Liver (tissue), 9 donors: ENCODE data around the gene DIPK1C. TPM values are rescaled to one million over a fixed set of nuclear protein-coding genes. Genes with fewer than 3 reads are reported as not detected.
A peak's percentile ranks its signal among the peaks of the same experiment; 100 is the strongest.

ENCODE experiments used
- DNase-seq: peaks from one replicate; pipeline ENCODE4 v3.0.0-alpha.2; 2017; ENCODE audit warnings: low spot score
- H3K27ac ChIP-seq, 2 donors: one replicate each; pipeline ENCODE4 v1.7.0; 2013; ENCODE audit warnings: inconsistent platforms in 2 of 2, low read length in 2 of 2, control low read depth in 1 of 2, low read depth in 1 of 2, mild to moderate bottlenecking in 1 of 2
- H3K27me3 ChIP-seq, 4 donors: one replicate each; pipeline versions ENCODE4 v1.6.1 to v1.7.0; 2013; ENCODE audit warnings: low read length in 3 of 4, inconsistent platforms in 1 of 4, mild to moderate bottlenecking in 1 of 4, moderate library complexity in 1 of 4; ENCODE audit not compliant: control insufficient read depth in 4 of 4, insufficient read depth in 4 of 4
- H3K36me3 ChIP-seq, 4 donors: one replicate each; pipeline versions ENCODE4 v1.6.1 to v1.7.0; 2013; ENCODE audit warnings: low read length in 3 of 4, mild to moderate bottlenecking in 3 of 4, low read depth in 1 of 4, moderate library complexity in 1 of 4; ENCODE audit not compliant: control insufficient read depth in 4 of 4, insufficient read depth in 3 of 4
- H3K4me1 ChIP-seq, 4 donors: one replicate each; pipeline versions ENCODE4 v1.6.1 to v1.7.0; 2013; ENCODE audit warnings: low read length in 3 of 4, mild to moderate bottlenecking in 3 of 4, moderate library complexity in 1 of 4; ENCODE audit not compliant: control insufficient read depth in 4 of 4, insufficient read depth in 4 of 4
- H3K4me3 ChIP-seq, 3 donors: one replicate each; pipeline versions ENCODE4 v1.6.1 to v1.7.0; 2013; ENCODE audit warnings: low read length in 3 of 3, control low read depth in 1 of 3, low read depth in 1 of 3, mild to moderate bottlenecking in 1 of 3
- H3K9ac ChIP-seq, 2 donors: one replicate each; pipeline ENCODE4 v1.7.0; 2013; ENCODE audit warnings: low read length in 2 of 2, mild to moderate bottlenecking in 2 of 2, moderate library complexity in 2 of 2, control low read depth in 1 of 2, low read depth in 1 of 2
- H3K9me3 ChIP-seq, 4 donors: one replicate each; pipeline versions ENCODE4 v1.6.1 to v1.7.0; 2013; ENCODE audit warnings: low read length in 3 of 4; ENCODE audit not compliant: control insufficient read depth in 4 of 4
- EGR1 ChIP-seq, 2 donors: IDR thresholded peaks; 2 replicates each; pipeline ENCODE4 v1.6.1; 2016 to 2018; ENCODE audit warnings: antibody characterized with exemption in 2 of 2, low read depth in 2 of 2
- FOXA1 ChIP-seq: IDR thresholded peaks from 2 replicates; pipeline ENCODE4 v1.6.1; 2016; ENCODE audit warnings: antibody characterized with exemption
- FOXA2 ChIP-seq: IDR thresholded peaks from 2 replicates; pipeline ENCODE4 v1.6.1; 2016; ENCODE audit warnings: antibody characterized with exemption
- GABPA ChIP-seq, 2 donors: IDR thresholded peaks in 1 of 2; conservative IDR thresholded peaks in 1 of 2; 2 replicates each; pipeline ENCODE4 v1.6.1; 2016; ENCODE audit warnings: antibody characterized with exemption in 2 of 2, mild to moderate bottlenecking in 1 of 2, moderate library complexity in 1 of 2
- HNF4A ChIP-seq, 2 donors: conservative IDR thresholded peaks; 2 replicates each; pipeline ENCODE4 v1.6.1; 2016; ENCODE audit warnings: antibody characterized with exemption in 2 of 2, mild to moderate bottlenecking in 2 of 2
- NR2F2 ChIP-seq: IDR thresholded peaks from 2 replicates; pipeline ENCODE4 v1.6.1; 2016; ENCODE audit warnings: antibody characterized with exemption
- RXRA ChIP-seq, 2 donors: IDR thresholded peaks; 2 replicates each; pipeline ENCODE4 v1.6.1; 2017 to 2018; ENCODE audit warnings: antibody characterized with exemption in 2 of 2, mild to moderate bottlenecking in 1 of 2
- YY1 ChIP-seq: IDR thresholded peaks from 2 replicates; pipeline ENCODE4 v1.6.1; 2016; ENCODE audit warnings: antibody characterized with exemption, mild to moderate bottlenecking
- WGBS: extraction: QIAGEN DNeasy Blood & Tissue Kit; methylation state at CpG from one replicate; pipeline ENCODE4 v1.1.7; 2013; 5-methylcytosine and 5-hydroxymethylcytosine counted together
- polyA plus RNA-seq, 2 donors: library from polyadenylated mRNA; stranded (reverse) in 1 of 2; unstranded in 1 of 2; fragments of 200-250 nt in 1 of 2; fragments of >200 nt in 1 of 2; fragmentation: Nextera tagmentation in 1 of 2; extraction: Ambion mirVana in 1 of 2; gene quantifications; one replicate each; pipeline versions ENCODE4 v1.2.1 to v1.2.3, GENCODE V29; 2013 to 2015
- total RNA-seq, 2 donors: library from RNA; depleted of rRNA; stranded (reverse); fragments of >200 nt; gene quantifications; one replicate each; pipeline ENCODE4 v1.2.3, GENCODE V29; 2014
- TF ChIP-seq, protein P1 (sequence below): IDR thresholded peaks from 2 replicates; pipeline ENCODE4 v1.6.1; 2016; ENCODE audit warnings: antibody characterized with exemption
- TF ChIP-seq, protein P2 (sequence below): IDR thresholded peaks from 2 replicates; pipeline ENCODE4 v1.6.1; 2016; ENCODE audit warnings: antibody characterized with exemption
- TF ChIP-seq, protein P3 (sequence below): IDR thresholded peaks from 2 replicates; pipeline ENCODE4 v1.6.1; 2016; ENCODE audit warnings: antibody characterized with exemption, mild to moderate bottlenecking
- donor health status: healthy.
- donor health status: healthy.
- donor health status: healthy.
- donor health status: healthy.
- donor health status: healthy.

Gene DIPK1C
- total and polyA plus RNA-seq, 4 donors = 0.06 to 0.19 (median 0.08) TPM; not detected in 1

DNA sequence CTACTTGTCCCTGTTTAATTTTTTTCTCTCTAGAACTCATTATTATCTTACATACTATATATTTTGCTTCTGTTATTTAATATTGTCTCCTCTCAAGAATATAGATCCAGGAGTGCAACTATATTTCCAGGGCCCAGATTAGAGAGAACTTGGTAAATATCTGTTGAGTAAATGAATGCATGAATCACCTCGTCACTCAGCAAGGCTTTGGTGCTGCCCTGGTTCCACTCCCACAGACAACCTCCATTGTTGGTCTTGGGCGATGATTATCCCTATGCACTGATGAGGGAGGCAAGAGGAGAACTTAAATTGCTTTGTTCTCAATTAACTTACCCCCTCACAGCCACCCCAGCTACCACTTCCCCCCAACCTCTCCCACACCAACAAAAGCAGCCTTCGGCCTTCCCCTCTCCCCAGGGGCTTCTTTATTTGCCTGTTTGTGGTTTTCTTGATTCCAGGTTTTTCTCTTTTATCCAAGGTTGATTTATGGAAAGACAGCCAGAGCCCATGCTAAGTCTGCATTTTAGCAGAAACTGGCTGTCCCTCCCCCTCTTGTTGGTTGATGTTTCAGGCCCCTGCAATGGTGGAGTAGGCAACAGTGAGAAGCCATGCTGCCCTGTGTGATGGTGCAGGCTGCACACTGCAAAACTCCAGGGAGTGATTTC, 17.0 kb upstream of the DIPK1C start (continued):
- TF ChIP-seq EGR1 (IDR thresholded peaks at IDR 0.05; ENCODE audit: low read depth in 2 of 2) = no peak
- no peak for TF ChIP-seq YY1
- TF ChIP-seq HNF4A (conservative IDR thresholded peaks at IDR 0.05) = no peak
- no peak for TF ChIP-seq FOXA2
- TF ChIP-seq FOXA1 = no peak
- TF ChIP-seq, protein P1, sequence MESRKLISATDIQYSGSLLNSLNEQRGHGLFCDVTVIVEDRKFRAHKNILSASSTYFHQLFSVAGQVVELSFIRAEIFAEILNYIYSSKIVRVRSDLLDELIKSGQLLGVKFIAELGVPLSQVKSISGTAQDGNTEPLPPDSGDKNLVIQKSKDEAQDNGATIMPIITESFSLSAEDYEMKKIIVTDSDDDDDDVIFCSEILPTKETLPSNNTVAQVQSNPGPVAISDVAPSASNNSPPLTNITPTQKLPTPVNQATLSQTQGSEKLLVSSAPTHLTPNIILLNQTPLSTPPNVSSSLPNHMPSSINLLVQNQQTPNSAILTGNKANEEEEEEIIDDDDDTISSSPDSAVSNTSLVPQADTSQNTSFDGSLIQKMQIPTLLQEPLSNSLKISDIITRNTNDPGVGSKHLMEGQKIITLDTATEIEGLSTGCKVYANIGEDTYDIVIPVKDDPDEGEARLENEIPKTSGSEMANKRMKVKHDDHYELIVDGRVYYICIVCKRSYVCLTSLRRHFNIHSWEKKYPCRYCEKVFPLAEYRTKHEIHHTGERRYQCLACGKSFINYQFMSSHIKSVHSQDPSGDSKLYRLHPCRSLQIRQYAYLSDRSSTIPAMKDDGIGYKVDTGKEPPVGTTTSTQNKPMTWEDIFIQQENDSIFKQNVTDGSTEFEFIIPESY = no peak

DNA sequence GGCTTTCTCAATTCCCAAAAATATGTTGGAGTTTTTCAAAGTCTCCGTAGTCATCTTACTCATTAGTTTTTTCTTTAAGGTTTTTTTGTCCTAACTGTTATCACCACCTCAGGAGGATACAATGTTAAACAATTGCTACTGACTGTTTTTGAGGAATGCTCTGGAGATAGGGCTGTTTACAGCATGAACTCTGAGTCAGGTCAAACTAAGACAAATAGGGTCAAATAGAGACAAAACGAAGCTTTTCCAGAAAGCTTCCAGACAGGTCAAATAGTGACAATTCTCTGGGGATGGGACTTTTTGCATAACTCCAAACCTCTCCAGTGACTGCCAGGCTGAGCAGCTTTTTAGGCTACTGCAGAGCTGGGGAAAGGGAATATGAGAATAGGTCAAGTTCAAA, 15.2 kb upstream of the DIPK1C start:
- TF ChIP-seq GABPA (IDR thresholded peaks at IDR 0.05 in 1 of 2, conservative IDR thresholded peaks at IDR 0.05 in 1 of 2) (no peak), NR2F2 (peak; percentile 51), RXRA (IDR thresholded peaks at IDR 0.05) (peak; percentile 31 to 56)

DNA sequence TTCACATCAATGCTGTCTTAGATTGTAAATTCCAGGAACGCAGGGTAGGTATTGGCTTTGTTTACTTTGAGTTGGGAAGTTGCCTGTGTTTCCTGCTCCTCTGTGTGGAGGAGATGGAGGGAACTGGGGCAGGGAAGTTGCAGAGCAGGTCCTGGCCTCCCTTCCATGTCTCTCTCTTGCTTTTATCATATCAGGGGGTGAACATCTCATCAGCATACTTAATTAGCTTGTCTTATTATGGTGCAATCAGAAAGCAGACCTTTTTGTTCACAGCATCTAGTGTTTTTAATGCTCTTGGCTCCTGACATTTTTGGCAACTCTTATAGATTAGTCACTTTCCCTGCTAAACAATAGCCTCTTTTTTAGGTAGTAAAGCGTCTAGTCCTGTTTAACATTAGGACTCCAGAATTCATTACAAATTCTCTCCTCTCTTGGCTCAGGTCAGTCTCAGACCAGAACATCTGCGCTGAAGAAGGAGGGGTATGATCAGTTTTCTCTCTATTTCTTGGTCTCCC, 11.5 kb upstream of the DIPK1C start:
- H3K27me3 ChIP-seq = no peaks in the 10 kb centered on the region
- H3K27ac ChIP-seq = no peak overlapping the region
- H3K36me3 ChIP-seq = no peaks in the 10 kb centered on the region
- no peak overlapping the region for H3K9ac ChIP-seq
- no peak for DNase-seq
- no peaks in the 10 kb centered on the region for H3K4me1 ChIP-seq
- no peak overlapping the region for H3K4me3 ChIP-seq
- WGBS = 68% methylated on average over 3 of the region's 3 CpGs
- TF ChIP-seq, protein P2, sequence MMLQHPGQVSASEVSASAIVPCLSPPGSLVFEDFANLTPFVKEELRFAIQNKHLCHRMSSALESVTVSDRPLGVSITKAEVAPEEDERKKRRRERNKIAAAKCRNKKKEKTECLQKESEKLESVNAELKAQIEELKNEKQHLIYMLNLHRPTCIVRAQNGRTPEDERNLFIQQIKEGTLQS = no peak
- TF ChIP-seq, protein P3, sequence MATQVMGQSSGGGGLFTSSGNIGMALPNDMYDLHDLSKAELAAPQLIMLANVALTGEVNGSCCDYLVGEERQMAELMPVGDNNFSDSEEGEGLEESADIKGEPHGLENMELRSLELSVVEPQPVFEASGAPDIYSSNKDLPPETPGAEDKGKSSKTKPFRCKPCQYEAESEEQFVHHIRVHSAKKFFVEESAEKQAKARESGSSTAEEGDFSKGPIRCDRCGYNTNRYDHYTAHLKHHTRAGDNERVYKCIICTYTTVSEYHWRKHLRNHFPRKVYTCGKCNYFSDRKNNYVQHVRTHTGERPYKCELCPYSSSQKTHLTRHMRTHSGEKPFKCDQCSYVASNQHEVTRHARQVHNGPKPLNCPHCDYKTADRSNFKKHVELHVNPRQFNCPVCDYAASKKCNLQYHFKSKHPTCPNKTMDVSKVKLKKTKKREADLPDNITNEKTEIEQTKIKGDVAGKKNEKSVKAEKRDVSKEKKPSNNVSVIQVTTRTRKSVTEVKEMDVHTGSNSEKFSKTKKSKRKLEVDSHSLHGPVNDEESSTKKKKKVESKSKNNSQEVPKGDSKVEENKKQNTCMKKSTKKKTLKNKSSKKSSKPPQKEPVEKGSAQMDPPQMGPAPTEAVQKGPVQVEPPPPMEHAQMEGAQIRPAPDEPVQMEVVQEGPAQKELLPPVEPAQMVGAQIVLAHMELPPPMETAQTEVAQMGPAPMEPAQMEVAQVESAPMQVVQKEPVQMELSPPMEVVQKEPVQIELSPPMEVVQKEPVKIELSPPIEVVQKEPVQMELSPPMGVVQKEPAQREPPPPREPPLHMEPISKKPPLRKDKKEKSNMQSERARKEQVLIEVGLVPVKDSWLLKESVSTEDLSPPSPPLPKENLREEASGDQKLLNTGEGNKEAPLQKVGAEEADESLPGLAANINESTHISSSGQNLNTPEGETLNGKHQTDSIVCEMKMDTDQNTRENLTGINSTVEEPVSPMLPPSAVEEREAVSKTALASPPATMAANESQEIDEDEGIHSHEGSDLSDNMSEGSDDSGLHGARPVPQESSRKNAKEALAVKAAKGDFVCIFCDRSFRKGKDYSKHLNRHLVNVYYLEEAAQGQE = no peak
- H3K9me3 ChIP-seq = no peaks in the 10 kb centered on the region

More for the DNA sequence above, 15.2 kb upstream of the DIPK1C start:
- Histone ChIP-seq H3K36me3 (no peaks in the 10 kb centered on the region), H3K9me3 (no peaks in the 10 kb centered on the region), H3K4me1 (no peaks in the 10 kb centered on the region), H3K4me3 (no peak overlapping the region), H3K27me3 (no peaks in the 10 kb centered on the region), H3K9ac (no peak overlapping the region), H3K27ac (no peak overlapping the region)
- DNase-seq = no peak
- WGBS = 49% methylated on average over 2 of the region's 2 CpGs
